ENCODE measurements around the gene APBA3. TPM values are rescaled to one million over a fixed set of nuclear protein-coding genes. Genes with fewer than 3 reads are reported as not detected.
"Not testable (repeated sequence)": the region's sequence is repeated elsewhere in the genome, so short reads cannot be mapped to it uniquely, and the experiment has no call there.

APBA3 gene
- total RNA-seq, 1 experiment from 2014 or later, result 26.1 TPM

- in situ Hi-C loops (cut with HindIII; ENCODE audit: low pct_unique_long_range_greater_than_20kb, low sequenced_read_pairs), result no loop called here
- DNase-seq (ENCODE audit: low read depth), result no peak
Observed at GRCh38 chr19:3775374-3775711, 13.9 kb upstream of the APBA3 start.

DNA sequence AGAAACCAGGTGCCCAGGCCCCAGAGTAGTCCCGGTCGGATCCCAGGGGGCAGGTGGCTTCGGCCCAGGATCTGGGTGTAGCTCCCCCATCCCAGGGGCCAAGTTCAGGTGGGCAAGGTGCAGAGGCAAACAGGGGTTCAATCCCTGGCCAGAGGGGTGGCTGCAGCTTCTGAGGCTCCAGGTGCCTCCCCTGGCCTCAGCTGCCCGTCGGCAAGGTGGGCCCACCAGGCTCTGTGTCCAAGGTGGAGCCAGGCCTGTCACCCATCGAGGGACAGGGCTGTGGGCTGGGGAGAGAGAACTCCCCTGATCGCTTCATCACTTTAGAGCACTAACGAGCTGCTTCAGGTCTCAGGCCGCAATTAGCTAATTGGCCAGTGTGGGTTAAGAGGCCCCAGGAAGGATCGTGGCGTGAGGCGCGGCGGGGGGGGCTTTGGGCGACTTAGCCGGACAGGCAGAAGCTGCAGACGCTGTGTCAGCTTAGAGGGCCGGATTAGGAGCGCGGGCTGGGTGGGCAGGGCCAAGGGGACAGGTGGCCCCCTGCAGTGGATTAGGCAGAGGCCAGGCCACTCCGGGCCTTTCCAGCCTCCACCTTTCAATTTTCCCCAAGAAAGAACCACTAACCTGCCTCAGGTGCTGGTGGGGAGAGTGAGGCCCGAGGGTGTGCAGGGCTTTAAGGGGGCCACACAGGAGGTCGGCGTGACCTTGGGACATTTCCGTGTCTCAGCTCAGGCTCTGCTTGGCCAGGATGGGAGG is 13.3 kb upstream of the APBA3 start:
- in situ Hi-C loops (cut with HindIII; ENCODE audit: low pct_unique_long_range_greater_than_20kb, low sequenced_read_pairs), result no loop called here

GRCh38 chr19:3773814-3774515 is 12.5 kb upstream of the APBA3 start:
- in situ Hi-C loops (cut with HindIII; ENCODE audit: low pct_unique_long_range_greater_than_20kb, low sequenced_read_pairs), result no loop called here
- DNase-seq (ENCODE audit: low read depth), result no peak

More for the DNA sequence above, 13.3 kb upstream of the APBA3 start:
- no peak for DNase-seq (ENCODE audit: low read depth)

- in situ Hi-C loops (cut with HindIII; ENCODE audit: low pct_unique_long_range_greater_than_20kb, low sequenced_read_pairs), result no loop called here
- DNase-seq (ENCODE audit: low read depth), result no peak
Observed at GRCh38 chr19:3771906-3772455, 10.5 kb upstream of the APBA3 start, which contains the start of gene RAX2. RAX2 (minus strand) TSS chr19:3772228; CDS start chr19:3771742, 486 bp downstream.

DNA sequence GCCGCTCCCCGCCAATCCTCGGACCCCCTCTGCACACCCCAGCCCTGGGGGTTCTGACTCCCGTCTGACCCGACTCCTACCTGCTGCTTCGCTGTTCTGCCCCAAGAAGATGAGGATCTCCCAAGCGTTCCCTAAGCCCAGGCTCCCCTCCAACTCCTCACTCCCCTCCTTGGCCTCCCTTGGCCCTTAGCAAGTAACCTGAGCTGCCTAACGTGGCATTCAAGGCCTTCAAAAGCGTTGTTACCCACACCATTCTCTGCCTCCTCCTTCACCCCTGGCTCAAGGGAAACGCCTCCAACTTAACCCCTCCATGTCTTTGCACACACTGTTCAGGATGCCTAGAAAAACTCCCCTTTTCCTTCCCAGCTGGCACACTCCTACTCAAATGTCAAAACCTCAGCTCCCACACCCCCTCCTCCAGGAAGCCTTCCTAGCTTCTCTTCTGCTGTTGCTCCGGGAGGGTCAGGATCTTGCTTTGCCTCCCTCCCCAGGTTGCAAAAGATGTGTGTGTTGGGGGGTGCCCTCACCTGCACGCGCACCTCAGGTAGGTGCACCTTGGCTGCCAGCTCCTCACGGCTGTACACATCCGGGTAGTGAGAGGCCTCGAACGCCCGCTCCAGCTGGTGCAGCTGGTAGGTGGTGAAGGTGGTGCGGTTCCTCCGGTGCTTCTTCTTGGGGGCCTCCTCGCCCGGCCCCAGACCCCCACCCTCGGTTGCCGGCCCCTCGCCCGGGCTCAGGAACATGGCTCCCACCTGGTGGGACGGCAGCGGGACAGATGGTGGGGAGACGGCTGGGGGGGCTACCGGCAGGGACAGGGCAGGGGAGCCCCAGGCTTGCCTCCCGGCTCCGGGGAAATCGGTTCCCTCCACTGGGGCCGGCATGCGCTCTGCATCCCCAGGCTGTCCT is 9.8 kb upstream of the APBA3 start:
- DNase-seq (ENCODE audit: low read depth), result no peak
- in situ Hi-C loops (cut with HindIII; ENCODE audit: low pct_unique_long_range_greater_than_20kb, low sequenced_read_pairs), result no loop called here

DNA sequence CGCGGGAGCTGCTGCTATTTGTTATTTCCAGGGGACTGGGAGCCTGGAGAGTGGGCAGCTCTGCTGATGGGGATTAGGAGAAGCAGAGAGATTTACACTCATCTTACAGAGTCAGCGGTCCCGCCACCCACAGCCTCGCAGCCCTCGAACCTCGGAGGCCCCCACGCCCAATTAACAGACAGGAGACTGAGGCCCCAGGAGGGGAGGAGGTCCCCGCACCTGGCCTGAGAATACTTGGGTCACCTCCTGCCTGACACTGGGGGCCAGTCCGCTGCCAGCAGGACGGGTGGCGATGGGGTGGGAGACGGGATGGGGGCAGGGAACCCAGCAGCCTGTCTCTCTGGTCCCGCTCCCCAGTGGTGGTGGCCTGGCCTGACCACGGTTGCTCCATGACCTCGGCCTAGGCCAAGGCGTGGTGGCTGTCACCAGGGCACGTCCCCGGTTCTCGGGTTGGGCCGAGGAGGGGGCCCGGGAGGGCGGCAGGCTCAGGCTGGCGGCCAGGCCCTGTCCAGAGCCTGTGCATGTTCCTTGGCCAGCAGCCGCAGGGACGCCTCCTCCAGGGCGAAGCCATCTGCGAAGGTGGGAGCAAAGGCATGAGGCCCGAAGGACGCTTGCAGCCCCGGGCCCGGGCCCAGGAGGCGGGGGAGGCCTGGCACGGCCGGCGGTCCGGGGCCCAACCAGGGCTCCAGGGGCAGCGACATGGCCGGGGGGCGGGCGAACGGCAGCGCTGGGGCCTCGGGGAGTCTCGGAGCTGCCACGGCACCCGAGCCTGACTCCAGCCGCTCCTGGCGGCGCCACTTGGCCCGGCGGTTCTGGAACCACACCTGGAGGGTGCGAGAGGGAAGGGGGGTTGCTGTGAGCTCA is 8.9 kb upstream of the APBA3 start:
- no peak for DNase-seq (ENCODE audit: low read depth)
- in situ Hi-C loops (cut with HindIII; ENCODE audit: low pct_unique_long_range_greater_than_20kb, low sequenced_read_pairs), result no loop called here

GRCh38 chr19:3769494-3769893 is 8.0 kb upstream of the APBA3 start:
- in situ Hi-C loops (cut with HindIII; ENCODE audit: low pct_unique_long_range_greater_than_20kb, low sequenced_read_pairs), result no loop called here

GRCh38 chr19:3768748-3769099 is 7.2 kb upstream of the APBA3 start:
- in situ Hi-C loops (cut with HindIII; ENCODE audit: low pct_unique_long_range_greater_than_20kb, low sequenced_read_pairs), result no loop called here
- no peak for DNase-seq (ENCODE audit: low read depth)

More at GRCh38 chr19:3769494-3769893, 8.0 kb upstream of the APBA3 start:
- DNase-seq (ENCODE audit: low read depth), result no peak

GRCh38 chr19:3768015-3768747 is 6.7 kb upstream of the APBA3 start:
- no peak for DNase-seq (ENCODE audit: low read depth)
- in situ Hi-C loops (cut with HindIII; ENCODE audit: low pct_unique_long_range_greater_than_20kb, low sequenced_read_pairs), result no loop called here

- DNase-seq (ENCODE audit: low read depth), result no peak
- in situ Hi-C loops (cut with HindIII; ENCODE audit: low pct_unique_long_range_greater_than_20kb, low sequenced_read_pairs), result no loop called here
Observed at GRCh38 chr19:3767050-3767449, 5.6 kb upstream of the APBA3 start.

- in situ Hi-C loops (cut with HindIII; ENCODE audit: low pct_unique_long_range_greater_than_20kb, low sequenced_read_pairs), result no loop called here
- DNase-seq (ENCODE audit: low read depth), result no peak
Observed at GRCh38 chr19:3766520-3766919, 5.0 kb upstream of the APBA3 start.

DNA sequence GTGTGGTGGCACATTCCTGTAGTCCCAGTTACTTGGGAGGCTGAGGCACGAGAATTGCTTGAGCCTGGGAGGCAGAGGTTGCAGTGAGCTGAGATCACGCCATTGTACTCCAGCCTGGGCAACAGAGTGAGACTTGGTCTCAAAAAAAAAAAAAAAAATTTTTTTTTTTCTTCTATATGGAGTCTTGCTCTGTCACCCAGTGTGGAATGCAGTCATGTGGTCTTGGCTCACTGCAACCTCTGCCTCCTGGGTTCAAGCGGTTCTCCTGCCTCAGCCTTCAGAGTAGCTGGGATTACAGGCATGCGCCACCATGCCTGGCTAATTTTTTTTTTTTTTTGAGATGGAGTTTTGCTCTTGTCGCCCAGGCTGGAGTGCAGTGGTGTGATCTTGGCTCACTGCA is 4.3 kb upstream of the APBA3 start:
- DNase-seq (ENCODE audit: low read depth); in situ Hi-C loops (cut with HindIII; ENCODE audit: low pct_unique_long_range_greater_than_20kb, low sequenced_read_pairs): not testable (repeated sequence)

GRCh38 chr19:3765121-3765520 is 3.6 kb upstream of the APBA3 start:
- no peak for DNase-seq (ENCODE audit: low read depth)
- in situ Hi-C loops (cut with HindIII; ENCODE audit: low pct_unique_long_range_greater_than_20kb, low sequenced_read_pairs), result no loop called here

- in situ Hi-C loops (cut with HindIII; ENCODE audit: low pct_unique_long_range_greater_than_20kb, low sequenced_read_pairs), result no loop called here
- DNase-seq (ENCODE audit: low read depth), result peak; percentile 95
Observed at GRCh38 chr19:3762501-3763459, 1.3 kb upstream of the APBA3 start, which contains the start of gene MRPL54. MRPL54 (plus strand) TSS chr19:3762682; CDS start chr19:3762701, 19 bp downstream.

GRCh38 chr19:3762130-3762473 is 610 bp upstream of the APBA3 start:
- DNase-seq (ENCODE audit: low read depth), result no peak
- in situ Hi-C loops (cut with HindIII; ENCODE audit: low pct_unique_long_range_greater_than_20kb, low sequenced_read_pairs), result no loop called here

DNA sequence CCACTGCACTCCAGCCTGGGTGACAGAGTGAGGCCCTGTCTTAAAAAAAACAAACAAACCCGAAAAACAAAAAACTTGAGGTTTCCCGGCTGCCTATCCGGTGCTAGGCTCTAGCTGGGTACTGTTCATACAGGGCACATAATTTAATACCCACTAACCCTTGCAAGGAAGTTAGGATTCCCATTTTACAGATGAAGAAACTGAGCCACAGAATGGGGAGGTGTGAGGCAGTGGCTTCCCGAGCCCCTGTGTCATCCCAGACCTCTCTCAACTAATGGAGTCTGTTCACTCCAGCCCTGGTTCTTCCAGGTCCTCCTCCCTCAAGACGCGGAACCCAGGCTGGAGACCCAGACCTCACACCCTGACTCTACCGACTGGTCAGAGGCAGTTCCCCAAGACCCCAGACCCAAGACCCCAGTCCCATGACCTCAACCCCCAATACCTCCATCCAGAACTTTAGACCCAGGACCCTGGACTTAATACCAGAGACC is 576 bp downstream of the APBA3 start:
- in situ Hi-C loops (cut with HindIII; ENCODE audit: low pct_unique_long_range_greater_than_20kb, low sequenced_read_pairs), result no loop called here
- DNase-seq (ENCODE audit: low read depth), result no peak

Data from Caki2 (cell line).